HL-60 (cell line): ENCODE measurements around the gene CDC45.

Source experiments
- DNase-seq, 2 experiments: peaks; one replicate each; pipeline ENCODE4 v3.0.0-alpha.2; 2010 to 2020; ENCODE audit warnings: low read depth in 1 of 2, low spot score in 1 of 2
- H3K27ac ChIP-seq: fragments of 250-450 bp; sonication (Bioruptor Pico); replicated peaks from 2 replicates; pipeline ENCODE4 v1.5.1; 2020; ENCODE audit warnings: mild to moderate bottlenecking, moderate library complexity
- H3K27me3 ChIP-seq: fragments of 250-450 bp; sonication (Bioruptor Pico); 2 replicates; pipeline ENCODE4 v1.5.1; 2021; ENCODE audit warnings: mild to moderate bottlenecking, moderate library complexity; ENCODE audit not compliant: insufficient read depth, poor library complexity, severe bottlenecking
- H3K4me3 ChIP-seq: replicated peaks from 2 replicates; pipeline ENCODE4 v1.5.1; 2011; ENCODE audit warnings: mild to moderate bottlenecking, control low read depth, low read length; ENCODE audit not compliant: insufficient read depth
- CTCF ChIP-seq: IDR thresholded peaks from one replicate; pipeline ENCODE4 v1.5.1; 2011; ENCODE audit warnings: low read length, control low read depth, inconsistent platforms; ENCODE audit not compliant: insufficient read depth
- GABPA ChIP-seq: IDR thresholded peaks from 2 replicates; pipeline ENCODE4 v1.6.1; 2012; ENCODE audit warnings: low read depth
- POLR2AphosphoS5 ChIP-seq: IDR thresholded peaks from 2 replicates; pipeline ENCODE4 v1.6.1; 2012; ENCODE audit warnings: low read depth
- SPI1 ChIP-seq: IDR thresholded peaks from 2 replicates; pipeline ENCODE4 v1.6.1; 2012; ENCODE audit warnings: low read depth, mild to moderate bottlenecking, borderline replicate concordance
- TF ChIP-seq, protein P1 (sequence below): IDR thresholded peaks from 2 replicates; pipeline ENCODE4 v1.6.1; 2012; ENCODE audit warnings: low read depth; ENCODE audit not compliant: insufficient replicate concordance

The CDC45 gene

GRCh38 chr22:19447330-19448075 lies 32.2 kb upstream of the CDC45 start, which contains the start of gene C22orf39:
Gene C22orf39, minus strand, starts transcription at chr22:19447711. Its CDS starts 23 bp downstream, at chr22:19447688.
- TF ChIP-seq POLR2AphosphoS5 (peak; percentile 75), GABPA (no peak), SPI1 (no peak), CTCF (no peak)
- TF ChIP-seq, protein P1, sequence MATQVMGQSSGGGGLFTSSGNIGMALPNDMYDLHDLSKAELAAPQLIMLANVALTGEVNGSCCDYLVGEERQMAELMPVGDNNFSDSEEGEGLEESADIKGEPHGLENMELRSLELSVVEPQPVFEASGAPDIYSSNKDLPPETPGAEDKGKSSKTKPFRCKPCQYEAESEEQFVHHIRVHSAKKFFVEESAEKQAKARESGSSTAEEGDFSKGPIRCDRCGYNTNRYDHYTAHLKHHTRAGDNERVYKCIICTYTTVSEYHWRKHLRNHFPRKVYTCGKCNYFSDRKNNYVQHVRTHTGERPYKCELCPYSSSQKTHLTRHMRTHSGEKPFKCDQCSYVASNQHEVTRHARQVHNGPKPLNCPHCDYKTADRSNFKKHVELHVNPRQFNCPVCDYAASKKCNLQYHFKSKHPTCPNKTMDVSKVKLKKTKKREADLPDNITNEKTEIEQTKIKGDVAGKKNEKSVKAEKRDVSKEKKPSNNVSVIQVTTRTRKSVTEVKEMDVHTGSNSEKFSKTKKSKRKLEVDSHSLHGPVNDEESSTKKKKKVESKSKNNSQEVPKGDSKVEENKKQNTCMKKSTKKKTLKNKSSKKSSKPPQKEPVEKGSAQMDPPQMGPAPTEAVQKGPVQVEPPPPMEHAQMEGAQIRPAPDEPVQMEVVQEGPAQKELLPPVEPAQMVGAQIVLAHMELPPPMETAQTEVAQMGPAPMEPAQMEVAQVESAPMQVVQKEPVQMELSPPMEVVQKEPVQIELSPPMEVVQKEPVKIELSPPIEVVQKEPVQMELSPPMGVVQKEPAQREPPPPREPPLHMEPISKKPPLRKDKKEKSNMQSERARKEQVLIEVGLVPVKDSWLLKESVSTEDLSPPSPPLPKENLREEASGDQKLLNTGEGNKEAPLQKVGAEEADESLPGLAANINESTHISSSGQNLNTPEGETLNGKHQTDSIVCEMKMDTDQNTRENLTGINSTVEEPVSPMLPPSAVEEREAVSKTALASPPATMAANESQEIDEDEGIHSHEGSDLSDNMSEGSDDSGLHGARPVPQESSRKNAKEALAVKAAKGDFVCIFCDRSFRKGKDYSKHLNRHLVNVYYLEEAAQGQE = peak; percentile 28
- peak within 1 kb of the TSS; percentile 64 for H3K27ac ChIP-seq
- peak within 1 kb of the TSS; percentile 83 for H3K4me3 ChIP-seq
- peak; percentile 84 to 93 for DNase-seq
- no peaks in the 10 kb centered on the region for H3K27me3 ChIP-seq

DNA sequence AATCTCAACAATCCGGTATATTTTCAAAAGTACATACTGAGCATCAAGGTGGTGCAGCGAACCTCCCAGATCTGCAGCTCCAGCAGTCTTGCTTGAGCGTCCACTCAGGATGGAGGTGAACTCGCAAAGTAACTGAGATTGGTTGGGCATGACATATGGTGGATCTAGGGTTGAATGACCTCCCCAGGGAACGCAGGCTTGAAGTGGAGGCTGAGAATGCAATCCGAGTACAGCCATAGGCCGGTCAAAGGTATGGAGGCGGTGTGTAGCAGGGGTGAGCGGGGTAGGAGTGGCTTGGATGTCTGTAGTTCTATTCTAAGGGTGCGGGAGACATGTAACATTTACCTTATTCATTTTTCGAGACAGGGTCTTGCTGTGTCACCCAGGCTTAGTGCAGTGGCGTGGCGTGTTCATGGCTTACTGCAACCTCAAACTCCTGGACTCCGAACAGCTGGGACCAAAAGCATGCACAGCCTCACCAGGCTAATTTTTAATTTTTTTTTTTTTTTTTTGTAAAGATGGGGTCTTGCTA lies 31.6 kb upstream of the CDC45 start:
- DNase-seq = peak in 1 of 2 experiments; percentile 9

More for the DNA sequence above, 31.6 kb upstream of the CDC45 start:
- peak overlapping the region; percentile 83 for H3K4me3 ChIP-seq
- H3K27ac ChIP-seq = peak overlapping the region; percentile 64
- no peaks in the 10 kb centered on the region for H3K27me3 ChIP-seq
- no peak for TF ChIP-seq GABPA
- TF ChIP-seq, protein P1 = no peak
- TF ChIP-seq SPI1 = no peak
- no peak for TF ChIP-seq CTCF
- no peak for TF ChIP-seq POLR2AphosphoS5
